Upper lobe of left lung (tissue), 4 donors: ENCODE measurements around the gene MIA.

Experiments
- CTCF ChIP-seq, 6 experiments: fragments of 450-650 bp in 4 of 6; fragments of 200-600 bp in 2 of 6; sonication (generic) in 2 of 6; IDR thresholded peaks; one replicate each; pipeline ENCODE4 v1.5.1; 2016 to 2019; ENCODE audit warnings: antibody characterized with exemption in 6 of 6
- POLR2A ChIP-seq, 4 donors: fragments of 450-650 bp; IDR thresholded peaks; one replicate each; pipeline ENCODE4 v1.5.1; 2016 to 2017; ENCODE audit warnings: antibody characterized with exemption in 4 of 4, mild to moderate bottlenecking in 2 of 4

- TF ChIP-seq POLR2A (IDR thresholded peaks at IDR 0.05) (no peak), CTCF (IDR thresholded peaks at IDR 0.05) (no peak)
Measured at GRCh38 chr19:40810160-40810559, 34.8 kb downstream of the MIA start.
